SK-N-SH (cell line): ENCODE data around the gene ANKRD11. TPM values are rescaled to one million over a fixed set of nuclear protein-coding genes. Genes with fewer than 3 reads are reported as not detected.

Experiments used
- CTCF ChIA-PET: fragments of 300-600, 350-600 bp; formaldehyde crosslinking; extraction: SDS; loops from one replicate; lab custom pipeline; 2021; lab: Yijun Ruan, JAX
- POLR2A ChIA-PET: fragments of 350-600 bp; sonication (Branson Sonifier 250); formaldehyde crosslinking; extraction: SDS; loops from one replicate; lab custom pipeline; 2020; ENCODE audit warnings: antibody characterized with exemption, inconsistent platforms; lab: Yijun Ruan, JAX
- DNase-seq: peaks from one replicate; pipeline ENCODE4 v3.0.0; 2012
- H2AFZ ChIP-seq: fragments of 200-600 bp; sonication (generic); 2 replicates; pipeline ENCODE4 v1.8.1; 2016; ENCODE audit warnings: antibody characterized with exemption, mild to moderate bottlenecking, low read depth
- H3F3A ChIP-seq: fragments of 200-600 bp; sonication (generic); replicated peaks from 2 replicates; pipeline ENCODE3; 2016; ENCODE audit warnings: antibody characterized with exemption, mild to moderate bottlenecking; ENCODE audit not compliant: insufficient read depth
- H3K27ac ChIP-seq, 2 experiments: fragments of 200-500 bp in 1 of 2; fragments of 200-600 bp in 1 of 2; sonication (Bioruptor generic) in 1 of 2; sonication (generic), shearing (Covaris generic) in 1 of 2; 2 replicates each; pipeline versions ENCODE4 v1.5.1 to v1.6.1; 2014 to 2016; ENCODE audit warnings: low read depth in 2 of 2, inconsistent platforms in 1 of 2, low read length in 1 of 2, mild to moderate bottlenecking in 1 of 2, mixed read lengths in 1 of 2
- H3K27me3 ChIP-seq: fragments of 200-600 bp; sonication (generic), shearing (Covaris generic); 2 replicates; pipeline ENCODE4 v1.6.1; 2016; ENCODE audit warnings: mixed run types; ENCODE audit not compliant: insufficient read depth
- H3K36me3 ChIP-seq, 2 experiments: fragments of 200-500 bp in 1 of 2; fragments of 200-600 bp in 1 of 2; sonication (Bioruptor generic) in 1 of 2; sonication (generic) in 1 of 2; replicated peaks in 1 of 2; 2 replicates each; pipeline versions ENCODE3 to v1.5.1; 2014 to 2016; ENCODE audit warnings: low read length in 1 of 2, mild to moderate bottlenecking in 1 of 2; ENCODE audit not compliant: insufficient read depth in 2 of 2, control insufficient read depth in 1 of 2
- H3K4me1 ChIP-seq, 2 experiments: fragments of 200-500 bp in 1 of 2; fragments of 200-600 bp in 1 of 2; sonication (Bioruptor generic) in 1 of 2; sonication (generic), shearing (Covaris generic) in 1 of 2; 2 replicates each; pipeline versions ENCODE4 v1.5.1 to v1.6.1; 2014 to 2016; ENCODE audit warnings: low read depth in 1 of 2, low read length in 1 of 2, mixed run types in 1 of 2; ENCODE audit not compliant: insufficient read depth in 2 of 2, control insufficient read depth in 1 of 2
- H3K4me2 ChIP-seq: fragments of 200-600 bp; sonication (generic), shearing (Covaris generic); 2 replicates; pipeline ENCODE4 v1.6.1; 2017; ENCODE audit warnings: mixed run types
- H3K4me3 ChIP-seq, 2 experiments: fragments of 200-500 bp in 1 of 2; fragments of 200-600 bp in 1 of 2; sonication (Bioruptor generic) in 1 of 2; sonication (generic), shearing (Covaris generic) in 1 of 2; 2 replicates each; pipeline versions ENCODE4 v1.5.1 to v1.8.1; 2014 to 2016; ENCODE audit warnings: low read depth in 2 of 2, inconsistent platforms in 1 of 2, low read length in 1 of 2, mild to moderate bottlenecking in 1 of 2, mixed read lengths in 1 of 2, moderate library complexity in 1 of 2
- H3K79me2 ChIP-seq: fragments of 200-600 bp; sonication (generic); 2 replicates; pipeline ENCODE4 v1.8.1; 2017; ENCODE audit warnings: mild to moderate bottlenecking; ENCODE audit not compliant: insufficient read depth
- H3K9ac ChIP-seq: fragments of 200-600 bp; sonication (generic); 2 replicates; pipeline ENCODE4 v1.6.1; 2017; ENCODE audit warnings: mixed run types
- H3K9me2 ChIP-seq: fragments of 200-600 bp; sonication (generic); 2 replicates; pipeline ENCODE4 v1.6.1; 2017; ENCODE audit warnings: mixed run types
- H3K9me3 ChIP-seq: fragments of 200-600 bp; sonication (generic); 2 replicates; pipeline ENCODE4 v1.6.1; 2017; ENCODE audit warnings: mixed run types, mild to moderate bottlenecking, moderate library complexity
- H4K20me1 ChIP-seq: fragments of 200-600 bp; sonication (generic); 2 replicates; pipeline ENCODE4 v1.6.1; 2017; ENCODE audit warnings: mild to moderate bottlenecking, mixed run types; ENCODE audit not compliant: insufficient read depth
- CHD2 ChIP-seq: fragments of 150-350 bp; IDR thresholded peaks from 2 replicates; pipeline ENCODE4 v1.6.1; 2018; ENCODE audit warnings: low read length; ENCODE audit not compliant: partially characterized antibody
- FOSL2 ChIP-seq: IDR thresholded peaks from 2 replicates; pipeline ENCODE4 v1.4.0; 2012; ENCODE audit warnings: low read depth, mild to moderate bottlenecking, moderate library complexity, borderline replicate concordance
- JUND ChIP-seq: IDR thresholded peaks from 2 replicates; pipeline ENCODE4 v1.4.0; 2012
- MEF2A ChIP-seq: IDR thresholded peaks from 2 replicates; pipeline ENCODE4 v1.4.0; 2012; ENCODE audit warnings: low read depth, borderline replicate concordance
- MXI1 ChIP-seq: IDR thresholded peaks from 2 replicates; pipeline ENCODE4 v1.6.1; 2012; ENCODE audit warnings: mild to moderate bottlenecking, low read depth, low read length, improper control_type of control experiment
- NFIC ChIP-seq: IDR thresholded peaks from 2 replicates; pipeline ENCODE4 v1.4.0; 2012; ENCODE audit warnings: borderline replicate concordance
- POLR2AphosphoS5 ChIP-seq: IDR thresholded peaks from 2 replicates; pipeline ENCODE4 v1.6.1; 2012; ENCODE audit warnings: low read depth, low read length
- RAD21 ChIP-seq: IDR thresholded peaks from 2 replicates; pipeline ENCODE4 v1.6.1; 2012; ENCODE audit warnings: mild to moderate bottlenecking, low read length
- RCOR1 ChIP-seq: fragments of 150-350 bp; IDR thresholded peaks from 2 replicates; pipeline ENCODE4 v1.6.1; 2017; ENCODE audit warnings: antibody characterized with exemption, low read length
- SIN3A ChIP-seq: IDR thresholded peaks from 2 replicates; pipeline ENCODE4 v1.6.1; 2012; ENCODE audit warnings: low read depth, mild to moderate bottlenecking, low read length, moderate library complexity, borderline replicate concordance
- TAF1 ChIP-seq: IDR thresholded peaks from 2 replicates; pipeline ENCODE4 v1.6.1; 2012; ENCODE audit warnings: low read depth, mild to moderate bottlenecking, low read length, moderate library complexity, borderline replicate concordance
- TEAD4 ChIP-seq: IDR thresholded peaks from 2 replicates; pipeline ENCODE4 v1.4.0; 2012; ENCODE audit warnings: mild to moderate bottlenecking, borderline replicate concordance; ENCODE audit not compliant: insufficient read depth
- YY1 ChIP-seq: IDR thresholded peaks from 2 replicates; pipeline ENCODE4 v1.4.0; 2012; ENCODE audit warnings: low read depth, mild to moderate bottlenecking
- WGBS: methylation state at CpG from one replicate; pipeline ENCODE4 v1.1.6; 2017; ENCODE audit warnings: low lambda C conversion rate; 5-methylcytosine and 5-hydroxymethylcytosine counted together
- polyA plus RNA-seq, 3 experiments: library from polyadenylated mRNA; depleted of rRNA; stranded (reverse); fragments of >200 nt; gene quantifications; 2 replicates each; pipeline ENCODE4 v1.2.3, GENCODE V29; 2012
- TF ChIP-seq, protein P1 (sequence below): IDR thresholded peaks from 2 replicates; pipeline ENCODE4 v1.4.0; 2012; ENCODE audit warnings: low read depth, borderline replicate concordance
- TF ChIP-seq, protein P2 (sequence below): fragments of 150-350 bp; IDR thresholded peaks from 2 replicates; pipeline ENCODE4 v1.6.1; 2017; ENCODE audit warnings: antibody characterized with exemption, low read length, low read depth, borderline replicate concordance
- TF ChIP-seq, protein P3 (sequence below): IDR thresholded peaks from 2 replicates; pipeline ENCODE4 v1.4.0; 2012; ENCODE audit warnings: low read depth, borderline replicate concordance
- TF ChIP-seq, protein P4 (sequence below): fragments of 200-600 bp; sonication (generic); IDR thresholded peaks from 2 replicates; pipeline ENCODE4 v1.6.1; 2017; ENCODE audit warnings: antibody characterized with exemption, mild to moderate bottlenecking, moderate library complexity

The ANKRD11 gene
- polyA plus RNA-seq, 1 of the 3 experiments (the other 2 are of a cell fraction), result 50.2 TPM

DNA sequence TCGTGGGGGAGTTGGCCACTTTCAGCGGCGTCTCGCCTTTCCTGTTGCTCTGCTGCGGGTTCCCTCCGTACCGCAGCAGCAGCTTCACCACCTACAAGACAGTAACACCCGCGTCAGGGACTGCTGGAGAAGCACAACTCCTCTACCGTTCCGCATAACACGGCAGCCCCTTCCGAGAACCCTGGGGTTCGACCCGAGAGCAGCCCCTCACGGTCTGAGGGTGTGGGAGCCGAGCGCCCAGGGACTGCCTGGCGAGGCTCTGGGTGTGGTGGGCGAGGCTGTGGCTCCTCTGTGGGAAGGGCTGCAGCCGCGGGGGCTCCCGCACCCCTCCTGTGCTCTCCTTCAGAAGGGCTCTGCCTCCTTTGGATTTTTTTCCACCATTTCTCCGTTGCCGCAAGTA is 204.3 kb downstream of the ANKRD11 start:
- peaks cover 20% of the 10 kb centered on the region for H3K79me2 ChIP-seq
- TF ChIP-seq MXI1, result no peak
- TF ChIP-seq POLR2AphosphoS5, result no peak
- TF ChIP-seq NFIC, result no peak
- TF ChIP-seq FOSL2, result no peak
- no peak for TF ChIP-seq RAD21
- no peak for TF ChIP-seq YY1
- TF ChIP-seq CHD2, result no peak
- no peak for TF ChIP-seq TAF1
- TF ChIP-seq, protein P1, sequence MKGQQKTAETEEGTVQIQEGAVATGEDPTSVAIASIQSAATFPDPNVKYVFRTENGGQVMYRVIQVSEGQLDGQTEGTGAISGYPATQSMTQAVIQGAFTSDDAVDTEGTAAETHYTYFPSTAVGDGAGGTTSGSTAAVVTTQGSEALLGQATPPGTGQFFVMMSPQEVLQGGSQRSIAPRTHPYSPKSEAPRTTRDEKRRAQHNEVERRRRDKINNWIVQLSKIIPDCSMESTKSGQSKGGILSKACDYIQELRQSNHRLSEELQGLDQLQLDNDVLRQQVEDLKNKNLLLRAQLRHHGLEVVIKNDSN, result no peak
- TF ChIP-seq RCOR1, result no peak
- TF ChIP-seq JUND, result no peak
- TF ChIP-seq, all 33 proteins: peak for 0
- H3K9ac ChIP-seq, result no peak overlapping the region
- H3K27me3 ChIP-seq, result no peaks in the 10 kb centered on the region
- H3K36me3 ChIP-seq, result peaks cover 43 to 82% of the 10 kb centered on the region in 2 experiments
- no peak overlapping the region for H3K27ac ChIP-seq
- CTCF ChIA-PET, result interaction anchor here (0.8 kb wide), 1 partner anchor 10 kb away, joined by 3 read pairs; no protein-coding TSS in a partner anchor
- peaks cover 14% of the 10 kb centered on the region; the same call in 1 of the 2 replicates for H4K20me1 ChIP-seq
- H3K9me2 ChIP-seq, result no peaks in the 10 kb centered on the region
- H3K9me3 ChIP-seq, result no peaks in the 10 kb centered on the region
- H3K4me1 ChIP-seq, result no peaks in the 10 kb centered on the region
- H3K4me2 ChIP-seq, result no peak overlapping the region
- no peaks in the 10 kb centered on the region for H3F3A ChIP-seq
- no peak overlapping the region for H2AFZ ChIP-seq
- WGBS, result 91% methylated on average over 19 of the region's 25 CpGs
- no peak for DNase-seq
- H3K4me3 ChIP-seq, result no peak overlapping the region
- POLR2A ChIA-PET, result no interaction called here

DNA sequence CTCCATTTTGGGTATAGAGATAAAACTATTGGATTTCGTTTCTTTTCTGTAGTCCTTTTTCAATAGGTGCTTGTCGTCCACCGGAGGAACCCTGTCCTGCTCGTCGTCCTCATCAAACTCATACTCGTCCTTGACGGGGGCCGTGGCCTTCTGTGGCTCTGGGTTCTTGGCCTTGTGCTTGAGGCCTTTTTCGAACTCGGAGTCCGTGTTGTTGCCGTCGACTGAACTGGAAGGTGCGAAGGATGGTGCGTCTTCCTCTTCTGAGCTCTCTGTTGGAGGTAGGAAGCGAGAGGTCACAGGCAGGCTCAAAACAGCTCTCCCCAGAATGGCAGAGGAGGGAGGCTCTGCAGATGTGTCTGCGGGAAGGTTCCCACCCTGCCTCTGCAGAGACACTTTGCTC is 205.0 kb downstream of the ANKRD11 start:
- Histone ChIP-seq H4K20me1 (peaks cover 14% of the 10 kb centered on the region; the same call in 1 of the 2 replicates), H3F3A (no peaks in the 10 kb centered on the region), H2AFZ (no peak overlapping the region), H3K79me2 (peaks cover 20% of the 10 kb centered on the region), H3K9me3 (no peaks in the 10 kb centered on the region), H3K27ac (no peak overlapping the region), H3K4me2 (no peak overlapping the region), H3K27me3 (no peaks in the 10 kb centered on the region), H3K9ac (no peak overlapping the region), H3K4me1 (no peaks in the 10 kb centered on the region), H3K9me2 (no peaks in the 10 kb centered on the region), H3K36me3 (peaks cover 43 to 82% of the 10 kb centered on the region in 2 experiments), H3K4me3 (no peak overlapping the region)
- POLR2A ChIA-PET, result no interaction called here
- no peak for DNase-seq
- CTCF ChIA-PET, result no interaction called here
- TF ChIP-seq POLR2AphosphoS5 (no peak), MXI1 (no peak), SIN3A (no peak), TEAD4 (no peak), MEF2A (no peak)
- TF ChIP-seq, protein P2, sequence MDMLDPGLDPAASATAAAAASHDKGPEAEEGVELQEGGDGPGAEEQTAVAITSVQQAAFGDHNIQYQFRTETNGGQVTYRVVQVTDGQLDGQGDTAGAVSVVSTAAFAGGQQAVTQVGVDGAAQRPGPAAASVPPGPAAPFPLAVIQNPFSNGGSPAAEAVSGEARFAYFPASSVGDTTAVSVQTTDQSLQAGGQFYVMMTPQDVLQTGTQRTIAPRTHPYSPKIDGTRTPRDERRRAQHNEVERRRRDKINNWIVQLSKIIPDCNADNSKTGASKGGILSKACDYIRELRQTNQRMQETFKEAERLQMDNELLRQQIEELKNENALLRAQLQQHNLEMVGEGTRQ, result no peak
- TF ChIP-seq, protein P3, sequence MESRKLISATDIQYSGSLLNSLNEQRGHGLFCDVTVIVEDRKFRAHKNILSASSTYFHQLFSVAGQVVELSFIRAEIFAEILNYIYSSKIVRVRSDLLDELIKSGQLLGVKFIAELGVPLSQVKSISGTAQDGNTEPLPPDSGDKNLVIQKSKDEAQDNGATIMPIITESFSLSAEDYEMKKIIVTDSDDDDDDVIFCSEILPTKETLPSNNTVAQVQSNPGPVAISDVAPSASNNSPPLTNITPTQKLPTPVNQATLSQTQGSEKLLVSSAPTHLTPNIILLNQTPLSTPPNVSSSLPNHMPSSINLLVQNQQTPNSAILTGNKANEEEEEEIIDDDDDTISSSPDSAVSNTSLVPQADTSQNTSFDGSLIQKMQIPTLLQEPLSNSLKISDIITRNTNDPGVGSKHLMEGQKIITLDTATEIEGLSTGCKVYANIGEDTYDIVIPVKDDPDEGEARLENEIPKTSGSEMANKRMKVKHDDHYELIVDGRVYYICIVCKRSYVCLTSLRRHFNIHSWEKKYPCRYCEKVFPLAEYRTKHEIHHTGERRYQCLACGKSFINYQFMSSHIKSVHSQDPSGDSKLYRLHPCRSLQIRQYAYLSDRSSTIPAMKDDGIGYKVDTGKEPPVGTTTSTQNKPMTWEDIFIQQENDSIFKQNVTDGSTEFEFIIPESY, result no peak
- TF ChIP-seq, protein P4, sequence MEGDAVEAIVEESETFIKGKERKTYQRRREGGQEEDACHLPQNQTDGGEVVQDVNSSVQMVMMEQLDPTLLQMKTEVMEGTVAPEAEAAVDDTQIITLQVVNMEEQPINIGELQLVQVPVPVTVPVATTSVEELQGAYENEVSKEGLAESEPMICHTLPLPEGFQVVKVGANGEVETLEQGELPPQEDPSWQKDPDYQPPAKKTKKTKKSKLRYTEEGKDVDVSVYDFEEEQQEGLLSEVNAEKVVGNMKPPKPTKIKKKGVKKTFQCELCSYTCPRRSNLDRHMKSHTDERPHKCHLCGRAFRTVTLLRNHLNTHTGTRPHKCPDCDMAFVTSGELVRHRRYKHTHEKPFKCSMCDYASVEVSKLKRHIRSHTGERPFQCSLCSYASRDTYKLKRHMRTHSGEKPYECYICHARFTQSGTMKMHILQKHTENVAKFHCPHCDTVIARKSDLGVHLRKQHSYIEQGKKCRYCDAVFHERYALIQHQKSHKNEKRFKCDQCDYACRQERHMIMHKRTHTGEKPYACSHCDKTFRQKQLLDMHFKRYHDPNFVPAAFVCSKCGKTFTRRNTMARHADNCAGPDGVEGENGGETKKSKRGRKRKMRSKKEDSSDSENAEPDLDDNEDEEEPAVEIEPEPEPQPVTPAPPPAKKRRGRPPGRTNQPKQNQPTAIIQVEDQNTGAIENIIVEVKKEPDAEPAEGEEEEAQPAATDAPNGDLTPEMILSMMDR, result no peak
- WGBS, result 97% methylated on average over 17 of the region's 17 CpGs
